ENCODE results near the gene USP25.

DNA sequence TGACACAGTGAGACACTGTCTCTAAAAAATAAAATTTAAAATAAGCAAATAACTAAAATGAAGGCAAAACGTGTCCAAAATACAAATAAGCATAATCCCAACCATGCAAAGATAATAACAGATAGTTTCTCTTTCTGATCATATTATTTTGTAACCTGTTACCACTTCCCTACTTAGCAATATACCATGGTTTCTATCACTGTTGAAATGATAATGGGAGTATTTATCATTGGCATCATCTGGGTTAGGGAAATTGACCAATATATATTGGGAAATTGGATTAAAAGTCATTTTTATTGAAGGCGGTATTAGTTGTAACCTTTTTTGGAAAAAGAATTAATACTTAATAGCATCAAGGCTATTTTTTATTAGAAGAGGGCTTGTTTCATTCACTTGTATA, 47.0 kb downstream of the USP25 start:
- TF ChIP-seq MAX (CRISPR knock-in tag; IDR thresholded peaks at IDR 0.05) (no peak), SP1 (CRISPR knock-in tag; conservative IDR thresholded peaks at IDR 0.05) (no peak), MXD4 (CRISPR knock-in tag; IDR thresholded peaks at IDR 0.05; ENCODE audit: borderline replicate concordance) (no peak), ZNF121 (CRISPR knock-in tag; IDR thresholded peaks at IDR 0.05) (no peak), ZNF138 (CRISPR knock-in tag; conservative IDR thresholded peaks at IDR 0.05) (no peak), ZNF281 (CRISPR knock-in tag; IDR thresholded peaks at IDR 0.05) (no peak), ZSCAN18 (CRISPR knock-in tag; IDR thresholded peaks at IDR 0.05) (no peak), CREB1 (CRISPR knock-in tag; IDR thresholded peaks at IDR 0.05) (no peak), MLX (CRISPR knock-in tag; IDR thresholded peaks at IDR 0.05) (no peak), SOX15 (CRISPR knock-in tag; IDR thresholded peaks at IDR 0.05) (no peak), ATF2 (CRISPR knock-in tag; IDR thresholded peaks at IDR 0.05; ENCODE audit: borderline replicate concordance, low read depth) (no peak)
- TF ChIP-seq, protein P1, sequence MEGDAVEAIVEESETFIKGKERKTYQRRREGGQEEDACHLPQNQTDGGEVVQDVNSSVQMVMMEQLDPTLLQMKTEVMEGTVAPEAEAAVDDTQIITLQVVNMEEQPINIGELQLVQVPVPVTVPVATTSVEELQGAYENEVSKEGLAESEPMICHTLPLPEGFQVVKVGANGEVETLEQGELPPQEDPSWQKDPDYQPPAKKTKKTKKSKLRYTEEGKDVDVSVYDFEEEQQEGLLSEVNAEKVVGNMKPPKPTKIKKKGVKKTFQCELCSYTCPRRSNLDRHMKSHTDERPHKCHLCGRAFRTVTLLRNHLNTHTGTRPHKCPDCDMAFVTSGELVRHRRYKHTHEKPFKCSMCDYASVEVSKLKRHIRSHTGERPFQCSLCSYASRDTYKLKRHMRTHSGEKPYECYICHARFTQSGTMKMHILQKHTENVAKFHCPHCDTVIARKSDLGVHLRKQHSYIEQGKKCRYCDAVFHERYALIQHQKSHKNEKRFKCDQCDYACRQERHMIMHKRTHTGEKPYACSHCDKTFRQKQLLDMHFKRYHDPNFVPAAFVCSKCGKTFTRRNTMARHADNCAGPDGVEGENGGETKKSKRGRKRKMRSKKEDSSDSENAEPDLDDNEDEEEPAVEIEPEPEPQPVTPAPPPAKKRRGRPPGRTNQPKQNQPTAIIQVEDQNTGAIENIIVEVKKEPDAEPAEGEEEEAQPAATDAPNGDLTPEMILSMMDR (IDR thresholded peaks at IDR 0.05) = no peak
- TF ChIP-seq, protein P2, sequence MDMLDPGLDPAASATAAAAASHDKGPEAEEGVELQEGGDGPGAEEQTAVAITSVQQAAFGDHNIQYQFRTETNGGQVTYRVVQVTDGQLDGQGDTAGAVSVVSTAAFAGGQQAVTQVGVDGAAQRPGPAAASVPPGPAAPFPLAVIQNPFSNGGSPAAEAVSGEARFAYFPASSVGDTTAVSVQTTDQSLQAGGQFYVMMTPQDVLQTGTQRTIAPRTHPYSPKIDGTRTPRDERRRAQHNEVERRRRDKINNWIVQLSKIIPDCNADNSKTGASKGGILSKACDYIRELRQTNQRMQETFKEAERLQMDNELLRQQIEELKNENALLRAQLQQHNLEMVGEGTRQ (CRISPR knock-in tag; IDR thresholded peaks at IDR 0.05) = no peak
- TF ChIP-seq, protein P3, sequence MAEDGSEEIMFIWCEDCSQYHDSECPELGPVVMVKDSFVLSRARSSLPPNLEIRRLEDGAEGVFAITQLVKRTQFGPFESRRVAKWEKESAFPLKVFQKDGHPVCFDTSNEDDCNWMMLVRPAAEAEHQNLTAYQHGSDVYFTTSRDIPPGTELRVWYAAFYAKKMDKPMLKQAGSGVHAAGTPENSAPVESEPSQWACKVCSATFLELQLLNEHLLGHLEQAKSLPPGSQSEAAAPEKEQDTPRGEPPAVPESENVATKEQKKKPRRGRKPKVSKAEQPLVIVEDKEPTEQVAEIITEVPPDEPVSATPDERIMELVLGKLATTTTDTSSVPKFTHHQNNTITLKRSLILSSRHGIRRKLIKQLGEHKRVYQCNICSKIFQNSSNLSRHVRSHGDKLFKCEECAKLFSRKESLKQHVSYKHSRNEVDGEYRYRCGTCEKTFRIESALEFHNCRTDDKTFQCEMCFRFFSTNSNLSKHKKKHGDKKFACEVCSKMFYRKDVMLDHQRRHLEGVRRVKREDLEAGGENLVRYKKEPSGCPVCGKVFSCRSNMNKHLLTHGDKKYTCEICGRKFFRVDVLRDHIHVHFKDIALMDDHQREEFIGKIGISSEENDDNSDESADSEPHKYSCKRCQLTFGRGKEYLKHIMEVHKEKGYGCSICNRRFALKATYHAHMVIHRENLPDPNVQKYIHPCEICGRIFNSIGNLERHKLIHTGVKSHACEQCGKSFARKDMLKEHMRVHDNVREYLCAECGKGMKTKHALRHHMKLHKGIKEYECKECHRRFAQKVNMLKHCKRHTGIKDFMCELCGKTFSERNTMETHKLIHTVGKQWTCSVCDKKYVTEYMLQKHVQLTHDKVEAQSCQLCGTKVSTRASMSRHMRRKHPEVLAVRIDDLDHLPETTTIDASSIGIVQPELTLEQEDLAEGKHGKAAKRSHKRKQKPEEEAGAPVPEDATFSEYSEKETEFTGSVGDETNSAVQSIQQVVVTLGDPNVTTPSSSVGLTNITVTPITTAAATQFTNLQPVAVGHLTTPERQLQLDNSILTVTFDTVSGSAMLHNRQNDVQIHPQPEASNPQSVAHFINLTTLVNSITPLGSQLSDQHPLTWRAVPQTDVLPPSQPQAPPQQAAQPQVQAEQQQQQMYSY (CRISPR knock-in tag; IDR thresholded peaks at IDR 0.05) = no peak
